HepG2 (cell line): ENCODE data around the gene ZG16B. TPM values are rescaled to one million over a fixed set of nuclear protein-coding genes. Genes with fewer than 3 reads are reported as not detected.
A peak's percentile ranks its signal among the peaks of the same experiment; 100 is the strongest.

Experiments
- ELF1 ChIP-seq: sonication (generic); formaldehyde crosslinking; IDR thresholded peaks from 2 replicates; pipeline ENCODE4 v1.4.0; 2020; ENCODE audit warnings: missing genetic modification reagents
- FOXO1 ChIP-seq: sonication (generic); formaldehyde crosslinking; IDR thresholded peaks from 2 replicates; pipeline ENCODE4 v1.4.0; 2020; ENCODE audit warnings: missing genetic modification reagents
- FOXP1 ChIP-seq, 2 experiments: fragments of 450-650 bp in 1 of 2; IDR thresholded peaks; 2 replicates each; pipeline ENCODE4 v1.6.1; 2017 to 2018; ENCODE audit warnings: antibody characterized with exemption in 1 of 2
- KLF11 ChIP-seq: IDR thresholded peaks from 2 replicates; pipeline ENCODE4 v1.6.1; 2016; ENCODE audit warnings: missing compliant biosample characterization
- MIER3 ChIP-seq: IDR thresholded peaks from 2 replicates; pipeline ENCODE4 v1.6.1; 2016; ENCODE audit warnings: missing compliant biosample characterization, borderline replicate concordance
- MIXL1 ChIP-seq: IDR thresholded peaks from 2 replicates; pipeline ENCODE4 v1.6.1; 2016
- MZF1 ChIP-seq: sonication (generic); formaldehyde crosslinking; IDR thresholded peaks from 2 replicates; pipeline ENCODE4 v1.8.1; 2023; ENCODE audit warnings: mild to moderate bottlenecking, missing genetic modification reagents, borderline replicate concordance
- PHF8 ChIP-seq: sonication (generic); formaldehyde crosslinking; IDR thresholded peaks from 2 replicates; pipeline ENCODE4 v1.5.0; 2020; ENCODE audit warnings: missing genetic modification reagents
- TARDBP ChIP-seq: sonication (generic); formaldehyde crosslinking; IDR thresholded peaks from 2 replicates; pipeline ENCODE4 v1.8.0; 2022; ENCODE audit warnings: mild to moderate bottlenecking, missing genetic modification reagents
- ZNF143 ChIP-seq: sonication (generic); formaldehyde crosslinking; IDR thresholded peaks from 2 replicates; pipeline ENCODE4 v1.4.0; 2020; ENCODE audit warnings: missing genetic modification reagents
- ZNF382 ChIP-seq: sonication (generic); formaldehyde crosslinking; IDR thresholded peaks from 2 replicates; pipeline ENCODE4 v1.5.0; 2020; ENCODE audit warnings: missing genetic modification reagents, mild to moderate bottlenecking, borderline replicate concordance
- ZNF839 ChIP-seq: sonication (generic); formaldehyde crosslinking; IDR thresholded peaks from 2 replicates; pipeline ENCODE4 v1.4.0; 2020; ENCODE audit warnings: missing genetic modification reagents, mild to moderate bottlenecking, borderline replicate concordance
- ZSCAN29 ChIP-seq: sonication (generic); formaldehyde crosslinking; conservative IDR thresholded peaks from 2 replicates; pipeline ENCODE4 v1.4.0; 2020; ENCODE audit warnings: mild to moderate bottlenecking, missing genetic modification reagents
- polyA plus RNA-seq, 8 experiments: library from polyadenylated mRNA; depleted of rRNA in 3 of 8; stranded (reverse) in 7 of 8; unstranded in 1 of 8; fragments of >200 nt; fragmentation: Illumina TruSeq in 4 of 8; extraction: Trizol in 4 of 8; gene quantifications; 2 replicates each; pipeline versions ENCODE4 v1.2.1 to v1.2.3, GENCODE V29; 2011 to 2016; ENCODE audit warnings: low read depth in 4 of 8, missing spikeins in 1 of 8, mixed read lengths in 1 of 8; ENCODE audit not compliant: insufficient read depth in 1 of 8
- total RNA-seq, 5 experiments: library from RNA; depleted of rRNA; stranded (reverse); fragments of >200 nt; fragmentation: Illumina TruSeq; extraction: Trizol; gene quantifications; 2 replicates each; pipeline ENCODE4 v1.2.3, GENCODE V29; 2016; ENCODE audit warnings: low read depth in 1 of 5
- TF ChIP-seq, protein P1 (sequence below): sonication (generic); formaldehyde crosslinking; IDR thresholded peaks from 2 replicates; pipeline ENCODE4 v1.4.0; 2020; ENCODE audit warnings: mild to moderate bottlenecking, low read depth, missing genetic modification reagents
- TF ChIP-seq, protein P2 (sequence below): IDR thresholded peaks from 2 replicates; pipeline ENCODE4 v1.6.1; 2012; ENCODE audit warnings: low read length, improper control_type of control experiment
- TF ChIP-seq, protein P3 (sequence below): IDR thresholded peaks from 2 replicates; pipeline ENCODE4 v1.6.1; 2012; ENCODE audit warnings: inconsistent platforms
- TF ChIP-seq, protein P4 (sequence below): sonication (generic); formaldehyde crosslinking; IDR thresholded peaks from 2 replicates; pipeline ENCODE4 v1.5.0; 2020; ENCODE audit warnings: mild to moderate bottlenecking, low read depth, missing genetic modification reagents, borderline replicate concordance
- TF ChIP-seq, protein P5 (sequence below): sonication (generic); formaldehyde crosslinking; IDR thresholded peaks from 2 replicates; pipeline ENCODE4 v1.5.0; 2020; ENCODE audit warnings: mild to moderate bottlenecking, missing genetic modification reagents
- TF ChIP-seq, protein P6 (sequence below): sonication (generic); formaldehyde crosslinking; IDR thresholded peaks from 2 replicates; pipeline ENCODE4 v1.5.1; 2020; ENCODE audit warnings: missing genetic modification reagents, mild to moderate bottlenecking, borderline replicate concordance
- TF ChIP-seq, protein P7 (sequence below): IDR thresholded peaks from 2 replicates; pipeline ENCODE4 v1.6.1; 2016; ENCODE audit warnings: low read depth, control low read depth

ZG16B gene
- total and polyA plus RNA-seq, 2 of the 13 experiments (the other 11 are each of a cell fraction or from before 2014, with no cell fraction given): 1.5 to 11.3 TPM

DNA sequence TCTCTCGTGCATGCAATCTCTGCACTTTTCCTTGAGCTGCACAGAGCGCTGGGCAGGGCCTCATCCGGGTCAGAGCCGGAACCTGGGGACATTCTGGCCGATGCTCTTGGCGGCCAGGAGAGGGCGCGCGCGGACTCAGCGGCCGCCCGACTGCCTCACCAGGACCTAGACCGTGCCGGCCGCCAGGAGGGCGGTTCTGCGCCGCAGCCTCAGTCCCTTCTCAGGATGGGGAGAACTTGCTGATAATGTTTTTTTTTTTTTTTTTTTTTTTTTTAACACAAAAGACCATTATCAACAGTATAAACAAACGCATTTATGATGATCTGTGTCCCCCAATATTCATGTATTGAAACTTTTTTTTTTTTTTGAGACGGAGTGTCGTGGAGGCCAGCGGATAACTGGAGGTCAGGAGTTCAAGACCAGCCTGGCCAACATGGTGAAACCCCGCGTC, 44.8 kb downstream of the ZG16B start (continued):
- TF ChIP-seq PHF8 (CRISPR knock-in tag) (peak; percentile 36; the same call in 1 of the 2 replicates), FOXO1 (no peak), MZF1 (CRISPR knock-in tag) (no peak), ELF1 (CRISPR knock-in tag) (peak; percentile 70), ZNF382 (CRISPR knock-in tag) (no peak), FOXP1 (IDR thresholded peaks at IDR 0.05) (no peak), FOXP1 (CRISPR knock-in tag; IDR thresholded peaks at IDR 0.05) (no peak), ZNF143 (CRISPR knock-in tag) (no peak), ZSCAN29 (CRISPR knock-in tag) (no peak), MIER3 (CRISPR knock-in tag) (no peak), KLF11 (CRISPR knock-in tag) (0 out of 2 replicates have a peak, but pooled peaks have one; percentile 36), MIXL1 (no peak), TARDBP (CRISPR knock-in tag) (peak; percentile 46; the same call in 1 of the 2 replicates), ZNF839 (no peak)
- TF ChIP-seq, protein P1, sequence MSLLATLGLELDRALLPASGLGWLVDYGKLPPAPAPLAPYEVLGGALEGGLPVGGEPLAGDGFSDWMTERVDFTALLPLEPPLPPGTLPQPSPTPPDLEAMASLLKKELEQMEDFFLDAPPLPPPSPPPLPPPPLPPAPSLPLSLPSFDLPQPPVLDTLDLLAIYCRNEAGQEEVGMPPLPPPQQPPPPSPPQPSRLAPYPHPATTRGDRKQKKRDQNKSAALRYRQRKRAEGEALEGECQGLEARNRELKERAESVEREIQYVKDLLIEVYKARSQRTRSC (CRISPR knock-in tag): no peak
- TF ChIP-seq, protein P2, sequence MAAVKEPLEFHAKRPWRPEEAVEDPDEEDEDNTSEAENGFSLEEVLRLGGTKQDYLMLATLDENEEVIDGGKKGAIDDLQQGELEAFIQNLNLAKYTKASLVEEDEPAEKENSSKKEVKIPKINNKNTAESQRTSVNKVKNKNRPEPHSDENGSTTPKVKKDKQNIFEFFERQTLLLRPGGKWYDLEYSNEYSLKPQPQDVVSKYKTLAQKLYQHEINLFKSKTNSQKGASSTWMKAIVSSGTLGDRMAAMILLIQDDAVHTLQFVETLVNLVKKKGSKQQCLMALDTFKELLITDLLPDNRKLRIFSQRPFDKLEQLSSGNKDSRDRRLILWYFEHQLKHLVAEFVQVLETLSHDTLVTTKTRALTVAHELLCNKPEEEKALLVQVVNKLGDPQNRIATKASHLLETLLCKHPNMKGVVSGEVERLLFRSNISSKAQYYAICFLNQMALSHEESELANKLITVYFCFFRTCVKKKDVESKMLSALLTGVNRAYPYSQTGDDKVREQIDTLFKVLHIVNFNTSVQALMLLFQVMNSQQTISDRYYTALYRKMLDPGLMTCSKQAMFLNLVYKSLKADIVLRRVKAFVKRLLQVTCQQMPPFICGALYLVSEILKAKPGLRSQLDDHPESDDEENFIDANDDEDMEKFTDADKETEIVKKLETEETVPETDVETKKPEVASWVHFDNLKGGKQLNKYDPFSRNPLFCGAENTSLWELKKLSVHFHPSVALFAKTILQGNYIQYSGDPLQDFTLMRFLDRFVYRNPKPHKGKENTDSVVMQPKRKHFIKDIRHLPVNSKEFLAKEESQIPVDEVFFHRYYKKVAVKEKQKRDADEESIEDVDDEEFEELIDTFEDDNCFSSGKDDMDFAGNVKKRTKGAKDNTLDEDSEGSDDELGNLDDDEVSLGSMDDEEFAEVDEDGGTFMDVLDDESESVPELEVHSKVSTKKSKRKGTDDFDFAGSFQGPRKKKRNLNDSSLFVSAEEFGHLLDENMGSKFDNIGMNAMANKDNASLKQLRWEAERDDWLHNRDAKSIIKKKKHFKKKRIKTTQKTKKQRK: no peak
- TF ChIP-seq, protein P3, sequence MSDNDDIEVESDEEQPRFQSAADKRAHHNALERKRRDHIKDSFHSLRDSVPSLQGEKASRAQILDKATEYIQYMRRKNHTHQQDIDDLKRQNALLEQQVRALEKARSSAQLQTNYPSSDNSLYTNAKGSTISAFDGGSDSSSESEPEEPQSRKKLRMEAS: no peak
- TF ChIP-seq, protein P4, sequence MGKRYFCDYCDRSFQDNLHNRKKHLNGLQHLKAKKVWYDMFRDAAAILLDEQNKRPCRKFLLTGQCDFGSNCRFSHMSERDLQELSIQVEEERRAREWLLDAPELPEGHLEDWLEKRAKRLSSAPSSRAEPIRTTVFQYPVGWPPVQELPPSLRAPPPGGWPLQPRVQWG: no peak
- TF ChIP-seq, protein P5, sequence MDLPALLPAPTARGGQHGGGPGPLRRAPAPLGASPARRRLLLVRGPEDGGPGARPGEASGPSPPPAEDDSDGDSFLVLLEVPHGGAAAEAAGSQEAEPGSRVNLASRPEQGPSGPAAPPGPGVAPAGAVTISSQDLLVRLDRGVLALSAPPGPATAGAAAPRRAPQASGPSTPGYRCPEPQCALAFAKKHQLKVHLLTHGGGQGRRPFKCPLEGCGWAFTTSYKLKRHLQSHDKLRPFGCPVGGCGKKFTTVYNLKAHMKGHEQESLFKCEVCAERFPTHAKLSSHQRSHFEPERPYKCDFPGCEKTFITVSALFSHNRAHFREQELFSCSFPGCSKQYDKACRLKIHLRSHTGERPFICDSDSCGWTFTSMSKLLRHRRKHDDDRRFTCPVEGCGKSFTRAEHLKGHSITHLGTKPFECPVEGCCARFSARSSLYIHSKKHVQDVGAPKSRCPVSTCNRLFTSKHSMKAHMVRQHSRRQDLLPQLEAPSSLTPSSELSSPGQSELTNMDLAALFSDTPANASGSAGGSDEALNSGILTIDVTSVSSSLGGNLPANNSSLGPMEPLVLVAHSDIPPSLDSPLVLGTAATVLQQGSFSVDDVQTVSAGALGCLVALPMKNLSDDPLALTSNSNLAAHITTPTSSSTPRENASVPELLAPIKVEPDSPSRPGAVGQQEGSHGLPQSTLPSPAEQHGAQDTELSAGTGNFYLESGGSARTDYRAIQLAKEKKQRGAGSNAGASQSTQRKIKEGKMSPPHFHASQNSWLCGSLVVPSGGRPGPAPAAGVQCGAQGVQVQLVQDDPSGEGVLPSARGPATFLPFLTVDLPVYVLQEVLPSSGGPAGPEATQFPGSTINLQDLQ (CRISPR knock-in tag): no peak
- TF ChIP-seq, protein P6, sequence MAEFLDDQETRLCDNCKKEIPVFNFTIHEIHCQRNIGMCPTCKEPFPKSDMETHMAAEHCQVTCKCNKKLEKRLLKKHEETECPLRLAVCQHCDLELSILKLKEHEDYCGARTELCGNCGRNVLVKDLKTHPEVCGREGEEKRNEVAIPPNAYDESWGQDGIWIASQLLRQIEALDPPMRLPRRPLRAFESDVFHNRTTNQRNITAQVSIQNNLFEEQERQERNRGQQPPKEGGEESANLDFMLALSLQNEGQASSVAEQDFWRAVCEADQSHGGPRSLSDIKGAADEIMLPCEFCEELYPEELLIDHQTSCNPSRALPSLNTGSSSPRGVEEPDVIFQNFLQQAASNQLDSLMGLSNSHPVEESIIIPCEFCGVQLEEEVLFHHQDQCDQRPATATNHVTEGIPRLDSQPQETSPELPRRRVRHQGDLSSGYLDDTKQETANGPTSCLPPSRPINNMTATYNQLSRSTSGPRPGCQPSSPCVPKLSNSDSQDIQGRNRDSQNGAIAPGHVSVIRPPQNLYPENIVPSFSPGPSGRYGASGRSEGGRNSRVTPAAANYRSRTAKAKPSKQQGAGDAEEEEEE (CRISPR knock-in tag): no peak
- TF ChIP-seq, protein P7, sequence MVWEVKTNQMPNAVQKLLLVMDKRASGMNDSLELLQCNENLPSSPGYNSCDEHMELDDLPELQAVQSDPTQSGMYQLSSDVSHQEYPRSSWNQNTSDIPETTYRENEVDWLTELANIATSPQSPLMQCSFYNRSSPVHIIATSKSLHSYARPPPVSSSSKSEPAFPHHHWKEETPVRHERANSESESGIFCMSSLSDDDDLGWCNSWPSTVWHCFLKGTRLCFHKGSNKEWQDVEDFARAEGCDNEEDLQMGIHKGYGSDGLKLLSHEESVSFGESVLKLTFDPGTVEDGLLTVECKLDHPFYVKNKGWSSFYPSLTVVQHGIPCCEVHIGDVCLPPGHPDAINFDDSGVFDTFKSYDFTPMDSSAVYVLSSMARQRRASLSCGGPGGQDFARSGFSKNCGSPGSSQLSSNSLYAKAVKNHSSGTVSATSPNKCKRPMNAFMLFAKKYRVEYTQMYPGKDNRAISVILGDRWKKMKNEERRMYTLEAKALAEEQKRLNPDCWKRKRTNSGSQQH (CRISPR knock-in tag): no peak
